K562 (cell line): ENCODE results near the gene S1PR1. TPM values are rescaled to one million over a fixed set of nuclear protein-coding genes. Genes with fewer than 3 reads are reported as not detected.

Experiments used
- ATAC-seq: fragments of 200-7000 bp; cut with Tn5 transposase; 3 replicates; pipeline ENCODE4 v1.9.1; 2020; ENCODE audit warnings: moderate library complexity
- BruUV-seq: library from RNA; stranded (reverse); fragments of 400-500 nt; replicated peaks from 2 replicates; lab custom pipeline; 2021; lab: Mats Ljungman, UMichigan
- CTCF ChIA-PET: fragments of 300-600 bp; formaldehyde crosslinking; extraction: SDS; loops from one replicate; lab custom pipeline; 2021; ENCODE audit warnings: low intra/inter-chr PET ratio; lab: Yijun Ruan, JAX
- POLR2A ChIA-PET: fragments of 300-600, 350-650 bp; sonication (Branson Sonifier 250); formaldehyde crosslinking; extraction: SDS; loops from one replicate; lab custom pipeline; 2021; ENCODE audit warnings: antibody characterized with exemption, inconsistent platforms; lab: Yijun Ruan, JAX
- DNase-seq, 4 experiments: peaks; one replicate each; pipeline versions ENCODE4 v3.0.0 to v3.0.0-alpha.2; 2011 to 2018; ENCODE audit warnings: low spot score in 3 of 4, mixed read lengths in 3 of 4; ENCODE audit errors: extremely low read depth in 1 of 4
- FAIRE-seq: peaks from 2 replicates; lab custom pipeline; 2011; peaks lifted over from hg19 to GRCh38; lab: Jason Lieb, UNC
- H2AFZ ChIP-seq: 2 replicates; pipeline ENCODE4 v1.6.0; 2011; ENCODE audit warnings: low read depth, low read length, control low read depth, inconsistent platforms
- H3K27ac ChIP-seq: fragments of 200-600 bp; 3 replicates; pipeline ENCODE4 v1.8.0; 2011; ENCODE audit warnings: low read depth, mild to moderate bottlenecking, control low read depth, inconsistent platforms, low read length, moderate library complexity, mixed read lengths; ENCODE audit errors: extremely low read depth
- H3K27me3 ChIP-seq, 2 experiments: fragments of 300-600 bp in 1 of 2; 2 replicates in 1 of 2; 3 replicates in 1 of 2; pipeline versions ENCODE4 v1.6.0 to v1.8.0; 2011; ENCODE audit warnings: inconsistent platforms in 2 of 2, low read length in 2 of 2, mild to moderate bottlenecking in 1 of 2, mixed read lengths in 1 of 2, moderate library complexity in 1 of 2; ENCODE audit not compliant: control insufficient read depth in 2 of 2, insufficient read depth in 2 of 2
- H3K36me3 ChIP-seq: fragments of 300-600 bp; 3 replicates; pipeline ENCODE4 v1.8.0; 2011; ENCODE audit warnings: mild to moderate bottlenecking, low read length, inconsistent platforms; ENCODE audit not compliant: control insufficient read depth, insufficient read depth
- H3K4me1 ChIP-seq, 2 experiments: fragments of 200-600 bp in 1 of 2; replicated peaks in 1 of 2; 2 replicates in 1 of 2; 3 replicates in 1 of 2; pipeline versions ENCODE4 v1.5.1 to v1.8.0; 2011; ENCODE audit warnings: inconsistent platforms in 2 of 2, low read length in 2 of 2, mild to moderate bottlenecking in 1 of 2, mixed read lengths in 1 of 2, moderate library complexity in 1 of 2; ENCODE audit not compliant: control insufficient read depth in 2 of 2, insufficient read depth in 2 of 2
- H3K4me2 ChIP-seq: 2 replicates; pipeline ENCODE4 v1.6.1; 2011; ENCODE audit warnings: low read length, control low read depth, inconsistent platforms, mixed read lengths; ENCODE audit not compliant: insufficient read depth
- H3K4me3 ChIP-seq: fragments of 200-600 bp; sonication (generic), shearing (Covaris generic); 2 replicates; pipeline ENCODE4 v1.5.1; 2016; ENCODE audit warnings: control low read depth, inconsistent platforms
- H3K79me2 ChIP-seq: fragments of 200-600 bp; 3 replicates; pipeline ENCODE4 v1.8.0; 2011; ENCODE audit warnings: low read length, inconsistent platforms; ENCODE audit not compliant: control insufficient read depth, insufficient read depth
- H3K9ac ChIP-seq, 2 experiments: 2 replicates each; pipeline versions ENCODE4 v1.6.0 to v1.6.1; 2011; ENCODE audit warnings: low read depth in 2 of 2, low read length in 2 of 2, control low read depth in 1 of 2, inconsistent platforms in 1 of 2, mild to moderate bottlenecking in 1 of 2, mixed read lengths in 1 of 2; ENCODE audit not compliant: insufficient read depth in 1 of 2
- H3K9me1 ChIP-seq: one replicate; pipeline ENCODE4 v1.6.0; 2011; ENCODE audit warnings: inconsistent platforms, mild to moderate bottlenecking, low read length, moderate library complexity; ENCODE audit not compliant: control insufficient read depth, insufficient read depth
- H3K9me3 ChIP-seq: replicated peaks from 2 replicates; pipeline ENCODE4 v1.5.1; 2011; ENCODE audit warnings: low read depth, low read length, inconsistent platforms; ENCODE audit not compliant: control insufficient read depth, insufficient read depth
- H4K20me1 ChIP-seq: replicated peaks from 2 replicates; pipeline ENCODE4 v1.6.1; 2011; ENCODE audit warnings: low read length, inconsistent platforms, mixed read lengths; ENCODE audit not compliant: control insufficient read depth, insufficient read depth
- BHLHE40 ChIP-seq: IDR thresholded peaks from 2 replicates; pipeline ENCODE4 v1.6.1; 2011; ENCODE audit warnings: low read length, improper control_type of control experiment
- HDAC3 ChIP-seq: fragments of 450-650 bp; IDR thresholded peaks from 2 replicates; pipeline ENCODE4 v1.6.1; 2018; ENCODE audit warnings: borderline replicate concordance, mild to moderate bottlenecking, moderate library complexity; ENCODE audit not compliant: partially characterized antibody
- MBD2 ChIP-seq: sonication (generic); IDR thresholded peaks from 2 replicates; pipeline ENCODE4 v1.6.1; 2016; ENCODE audit warnings: low read depth, borderline replicate concordance
- NFYB ChIP-seq: IDR thresholded peaks from 2 replicates; pipeline ENCODE4 v1.6.1; 2011; ENCODE audit warnings: mild to moderate bottlenecking, moderate library complexity; ENCODE audit not compliant: insufficient read length; ENCODE audit errors: extremely low read depth
- SIN3B ChIP-seq: fragments of 450-650 bp; IDR thresholded peaks from 2 replicates; pipeline ENCODE4 v1.6.1; 2017; ENCODE audit warnings: low read depth, mild to moderate bottlenecking, moderate library complexity
- XRCC3 ChIP-seq: fragments of 450-650 bp; IDR thresholded peaks from 2 replicates; pipeline ENCODE4 v1.6.1; 2017; ENCODE audit warnings: mild to moderate bottlenecking, moderate library complexity
- ZNF197 ChIP-seq: fragments of 200-800 bp; sonication (Bioruptor generic); IDR thresholded peaks from 2 replicates; pipeline ENCODE4 v1.6.1; 2016; ENCODE audit warnings: low read depth, missing genetic modification characterization, missing compliant biosample characterization
- ZNF24 ChIP-seq: fragments of 450-650 bp; IDR thresholded peaks from 2 replicates; pipeline ENCODE4 v1.6.1; 2016
- ZNF551 ChIP-seq: fragments of 250-450 bp; sonication (Bioruptor Pico); IDR thresholded peaks from 2 replicates; pipeline ENCODE4 v1.5.0; 2021; ENCODE audit warnings: mild to moderate bottlenecking, moderate library complexity
- WGBS: fragments of 100-300 bp; shearing (Covaris generic); methylation state at CpG from one replicate; pipeline ENCODE4 v1.1.6; 2016; ENCODE audit warnings: low coverage, mixed read lengths; ENCODE audit not compliant: insufficient coverage; ENCODE audit errors: missing lambda C conversion rate; 5-methylcytosine and 5-hydroxymethylcytosine counted together
- in situ Hi-C: fragments of 300-500 bp; cut with MboI; formaldehyde crosslinking; loops from 4 replicates; pipeline ENCODE4 v1.15.0; 2018; ENCODE audit warnings: inconsistent platforms, mixed read lengths
- intact Hi-C: fragments of 100-400 bp; cut with micrococcal nuclease; formaldehyde crosslinking; loops from 2 replicates; pipeline ENCODE4 v1.14.2; 2022
- polyA plus RNA-seq, 8 experiments: library from polyadenylated mRNA; depleted of rRNA in 4 of 8; stranded (reverse) in 5 of 8; unstranded in 3 of 8; fragments of >200 nt; fragmentation: Nextera tagmentation in 2 of 8; fragmentation: Illumina TruSeq in 1 of 8; extraction: Ambion mirVana in 2 of 8; extraction: Trizol in 1 of 8; gene quantifications; 2 replicates each; pipeline versions ENCODE4 v1.2.1 to v1.2.3, GENCODE V29; 2011 to 2014; ENCODE audit warnings: inconsistent platforms in 1 of 8, missing spikeins in 1 of 8
- total RNA-seq, 7 experiments: library from RNA; depleted of rRNA in 6 of 7; stranded (reverse); fragments of >200 nt in 6 of 7; fragmentation: Illumina TruSeq in 2 of 7; extraction: Trizol in 2 of 7; gene quantifications; 2 replicates each; pipeline versions ENCODE4 v1.2.1 to v1.2.3, GENCODE V29; 2011 to 2021; ENCODE audit warnings: low replicate concordance in 1 of 7
- TF ChIP-seq, protein P1 (sequence below): fragments of 250-450 bp; sonication (Bioruptor Pico); IDR thresholded peaks from 2 replicates; pipeline ENCODE4 v1.9.0; 2021; ENCODE audit warnings: mild to moderate bottlenecking
- TF ChIP-seq, protein P2 (sequence below): fragments of 250-450 bp; sonication (Bioruptor Pico); IDR thresholded peaks from 2 replicates; pipeline ENCODE4 v1.4.0; 2020; ENCODE audit warnings: mild to moderate bottlenecking, moderate library complexity
- TF ChIP-seq, protein P3 (sequence below): IDR thresholded peaks from 3 replicates; pipeline ENCODE4 v1.6.1; 2011; ENCODE audit warnings: borderline replicate concordance, mild to moderate bottlenecking; ENCODE audit not compliant: insufficient read length, insufficient read depth

Gene S1PR1
- total and polyA plus RNA-seq, 9 of the 15 experiments (the other 6 are each of a cell fraction or from before 2014, with no cell fraction given): 0.22 to 1.2 (median 0.43) TPM

GRCh38 chr1:101267082-101267481 is 30.3 kb downstream of the S1PR1 start:
- intact Hi-C loops: no loop called here

More at GRCh38 chr1:101267082-101267481, 30.3 kb downstream of the S1PR1 start:
- TF ChIP-seq ZNF197 (CRISPR knock-in tag): no peak
- TF ChIP-seq, protein P1, sequence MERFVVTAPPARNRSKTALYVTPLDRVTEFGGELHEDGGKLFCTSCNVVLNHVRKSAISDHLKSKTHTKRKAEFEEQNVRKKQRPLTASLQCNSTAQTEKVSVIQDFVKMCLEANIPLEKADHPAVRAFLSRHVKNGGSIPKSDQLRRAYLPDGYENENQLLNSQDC (CRISPR knock-in tag): no peak
- TF ChIP-seq MBD2: no peak
- no peak for TF ChIP-seq NFYB
- TF ChIP-seq ZNF551 (CRISPR knock-in tag): no peak
- TF ChIP-seq, protein P2, sequence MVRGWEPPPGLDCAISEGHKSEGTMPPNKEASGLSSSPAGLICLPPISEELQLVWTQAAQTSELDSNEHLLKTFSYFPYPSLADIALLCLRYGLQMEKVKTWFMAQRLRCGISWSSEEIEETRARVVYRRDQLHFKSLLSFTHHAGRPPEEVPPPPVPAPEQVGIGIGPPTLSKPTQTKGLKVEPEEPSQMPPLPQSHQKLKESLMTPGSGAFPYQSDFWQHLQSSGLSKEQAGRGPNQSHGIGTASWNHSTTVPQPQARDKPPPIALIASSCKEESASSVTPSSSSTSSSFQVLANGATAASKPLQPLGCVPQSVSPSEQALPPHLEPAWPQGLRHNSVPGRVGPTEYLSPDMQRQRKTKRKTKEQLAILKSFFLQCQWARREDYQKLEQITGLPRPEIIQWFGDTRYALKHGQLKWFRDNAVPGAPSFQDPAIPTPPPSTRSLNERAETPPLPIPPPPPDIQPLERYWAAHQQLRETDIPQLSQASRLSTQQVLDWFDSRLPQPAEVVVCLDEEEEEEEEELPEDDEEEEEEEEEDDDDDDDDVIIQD (CRISPR knock-in tag): no peak
- no peak for TF ChIP-seq ZNF24
- no peak for TF ChIP-seq HDAC3
- no peak for TF ChIP-seq BHLHE40
- no peak for TF ChIP-seq XRCC3
- TF ChIP-seq, protein P3, sequence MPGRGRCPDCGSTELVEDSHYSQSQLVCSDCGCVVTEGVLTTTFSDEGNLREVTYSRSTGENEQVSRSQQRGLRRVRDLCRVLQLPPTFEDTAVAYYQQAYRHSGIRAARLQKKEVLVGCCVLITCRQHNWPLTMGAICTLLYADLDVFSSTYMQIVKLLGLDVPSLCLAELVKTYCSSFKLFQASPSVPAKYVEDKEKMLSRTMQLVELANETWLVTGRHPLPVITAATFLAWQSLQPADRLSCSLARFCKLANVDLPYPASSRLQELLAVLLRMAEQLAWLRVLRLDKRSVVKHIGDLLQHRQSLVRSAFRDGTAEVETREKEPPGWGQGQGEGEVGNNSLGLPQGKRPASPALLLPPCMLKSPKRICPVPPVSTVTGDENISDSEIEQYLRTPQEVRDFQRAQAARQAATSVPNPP: no peak
- TF ChIP-seq SIN3B: no peak
- Histone ChIP-seq H3K4me1 (peaks cover 0 to 3% of the 10 kb centered on the region in 2 experiments; a peak in 2 of 5 replicates), H3K9ac (no peak overlapping the region), H3K9me3 (no peaks in the 10 kb centered on the region; the same call in 1 of the 2 replicates), H3K27ac (no peak overlapping the region), H3K4me3 (no peak overlapping the region), H3K27me3 (no peaks in the 10 kb centered on the region), H2AFZ (no peak overlapping the region), H3K36me3 (no peaks in the 10 kb centered on the region), H3K9me1 (no peaks in the 10 kb centered on the region), H3K79me2 (no peaks in the 10 kb centered on the region), H3K4me2 (no peak overlapping the region), H4K20me1 (no peaks in the 10 kb centered on the region)
- no peak for ATAC-seq
- ChIA-PET POLR2A (interaction anchor here (0.7 to 2.6 kb wide), 4 partner anchors 10 to 35 kb away, joined by 3 to 8 read pairs (median 4); no protein-coding TSS in a partner anchor), CTCF (no interaction called here)
- no peak for FAIRE-seq
- no peak for DNase-seq
- BruUV-seq: no TSS peak
- 24% methylated on average over 2 of the region's 2 CpGs for WGBS
- in situ Hi-C loops: no loop called here
